Hepatocyte (in vitro differentiated cells): ENCODE data around the gene EHMT2. TPM values are rescaled to one million over a fixed set of nuclear protein-coding genes. Genes with fewer than 3 reads are reported as not detected.
"Not testable (repeated sequence)": the region's sequence is repeated elsewhere in the genome, so short reads cannot be mapped to it uniquely, and the experiment has no call there.

Source experiments
- DNase-seq: peaks from one replicate; pipeline ENCODE4 v3.0.0-alpha.2; 2016; ENCODE audit warnings: low spot score
- H2AFZ ChIP-seq: fragments of 200-600 bp; sonication (generic); 2 replicates; pipeline ENCODE4 v1.6.0; 2016; ENCODE audit warnings: antibody characterized with exemption, mild to moderate bottlenecking
- H3K27ac ChIP-seq: fragments of 200-600 bp; sonication (generic); 2 replicates; pipeline ENCODE4 v1.5.1; 2016; ENCODE audit warnings: mild to moderate bottlenecking
- H3K27me3 ChIP-seq: fragments of 200-600 bp; sonication (generic); 2 replicates; pipeline ENCODE4 v1.6.1; 2016
- H3K36me3 ChIP-seq: fragments of 200-600 bp; sonication (generic); replicated peaks from 2 replicates; pipeline ENCODE4 v1.5.1; 2016; ENCODE audit warnings: low read depth; ENCODE audit not compliant: insufficient read depth
- H3K4me1 ChIP-seq: fragments of 200-600 bp; sonication (generic); 2 replicates; pipeline ENCODE4 v1.5.1; 2016; ENCODE audit warnings: mild to moderate bottlenecking, moderate library complexity; ENCODE audit not compliant: insufficient read depth
- H3K4me2 ChIP-seq: fragments of 200-600 bp; sonication (generic); 2 replicates; pipeline ENCODE4 v1.6.0; 2016
- H3K4me3 ChIP-seq: fragments of 200-600 bp; sonication (generic); 2 replicates; pipeline ENCODE4 v1.5.1; 2016; ENCODE audit warnings: mild to moderate bottlenecking
- H3K79me2 ChIP-seq: fragments of 200-600 bp; sonication (generic); 2 replicates; pipeline ENCODE4 v1.6.0; 2017; ENCODE audit warnings: mild to moderate bottlenecking
- H3K9me2 ChIP-seq: fragments of 200-600 bp; sonication (generic); replicated peaks from 2 replicates; pipeline ENCODE4 v1.6.0; 2017; ENCODE audit warnings: mild to moderate bottlenecking; ENCODE audit not compliant: insufficient read depth
- H3K9me3 ChIP-seq: fragments of 200-600 bp; sonication (generic); 2 replicates; pipeline ENCODE4 v1.5.1; 2016; ENCODE audit warnings: low read depth, mild to moderate bottlenecking
- H4K20me1 ChIP-seq: fragments of 200-600 bp; sonication (generic); 2 replicates; pipeline ENCODE4 v1.6.0; 2016; ENCODE audit warnings: mild to moderate bottlenecking; ENCODE audit not compliant: insufficient read depth, poor library complexity, severe bottlenecking
- CTCF ChIP-seq: fragments of 200-600 bp; sonication (generic); IDR thresholded peaks from 2 replicates; pipeline ENCODE4 v1.5.1; 2016; ENCODE audit warnings: antibody characterized with exemption, mild to moderate bottlenecking; ENCODE audit not compliant: poor library complexity
- EZH2 ChIP-seq: fragments of 200-600 bp; sonication (generic); IDR thresholded peaks from 2 replicates; pipeline ENCODE4 v1.6.1; 2016; ENCODE audit warnings: antibody characterized with exemption, mild to moderate bottlenecking, borderline replicate concordance
- EZH2phosphoT487 ChIP-seq: fragments of 200-600 bp; sonication (generic); IDR thresholded peaks from one replicate; pipeline ENCODE4 v1.6.1; 2018; ENCODE audit warnings: antibody characterized with exemption, mild to moderate bottlenecking, low read depth, moderate library complexity; ENCODE audit not compliant: unreplicated experiment, severe bottlenecking
- WGBS: methylation state at CpG from one replicate; pipeline ENCODE4 v1.1.6; 2016; ENCODE audit warnings: low lambda C conversion rate; ENCODE audit errors: missing lambda C conversion rate; 5-methylcytosine and 5-hydroxymethylcytosine counted together
- polyA plus RNA-seq: library from polyadenylated mRNA; unstranded; fragments of >200 nt; fragmentation: Nextera tagmentation; extraction: Ambion mirVana; gene quantifications from 2 replicates; pipeline ENCODE4 v1.2.1, GENCODE V29; 2016
- total RNA-seq: library from RNA; depleted of rRNA; stranded (reverse); fragments of >200 nt; gene quantifications from 2 replicates; pipeline ENCODE4 v1.2.3, GENCODE V29; 2014

Gene EHMT2
- total and polyA plus RNA-seq, 2 experiments from 2014 or later = 40.0 to 41.9 TPM

- no peaks in the 10 kb centered on the region for H3K9me2 ChIP-seq
- peaks cover 1% of the 10 kb centered on the region for H3K4me1 ChIP-seq
- H3K4me3 ChIP-seq = no peak overlapping the region
- no peak overlapping the region for H3K27ac ChIP-seq
- no peaks in the 10 kb centered on the region for H3K36me3 ChIP-seq
- DNase-seq = no peak
- TF ChIP-seq EZH2 (no peak), CTCF (no peak), EZH2phosphoT487 (no peak)
- H2AFZ ChIP-seq = no peak overlapping the region
- H3K9me3 ChIP-seq = no peaks in the 10 kb centered on the region
- H3K27me3 ChIP-seq = no peaks in the 10 kb centered on the region
- H3K4me2 ChIP-seq = no peak overlapping the region
- WGBS = 90% methylated on average over 8 of the region's 8 CpGs
- no peaks in the 10 kb centered on the region for H3K79me2 ChIP-seq
- no peaks in the 10 kb centered on the region for H4K20me1 ChIP-seq
Measured at GRCh38 chr6:31869343-31869742, 28.2 kb downstream of the EHMT2 start.

GRCh38 chr6:31868658-31868971, 28.9 kb downstream of the EHMT2 start:
- H3K9me2 ChIP-seq, H3K79me2 ChIP-seq, H2AFZ ChIP-seq, H3K4me1 ChIP-seq, H3K4me3 ChIP-seq, H3K9me3 ChIP-seq, DNase-seq, H3K36me3 ChIP-seq, H3K4me2 ChIP-seq, H3K27ac ChIP-seq, H4K20me1 ChIP-seq, H3K27me3 ChIP-seq: not testable (repeated sequence)
- WGBS = 90% methylated on average over 1 of the region's 1 CpG

DNA sequence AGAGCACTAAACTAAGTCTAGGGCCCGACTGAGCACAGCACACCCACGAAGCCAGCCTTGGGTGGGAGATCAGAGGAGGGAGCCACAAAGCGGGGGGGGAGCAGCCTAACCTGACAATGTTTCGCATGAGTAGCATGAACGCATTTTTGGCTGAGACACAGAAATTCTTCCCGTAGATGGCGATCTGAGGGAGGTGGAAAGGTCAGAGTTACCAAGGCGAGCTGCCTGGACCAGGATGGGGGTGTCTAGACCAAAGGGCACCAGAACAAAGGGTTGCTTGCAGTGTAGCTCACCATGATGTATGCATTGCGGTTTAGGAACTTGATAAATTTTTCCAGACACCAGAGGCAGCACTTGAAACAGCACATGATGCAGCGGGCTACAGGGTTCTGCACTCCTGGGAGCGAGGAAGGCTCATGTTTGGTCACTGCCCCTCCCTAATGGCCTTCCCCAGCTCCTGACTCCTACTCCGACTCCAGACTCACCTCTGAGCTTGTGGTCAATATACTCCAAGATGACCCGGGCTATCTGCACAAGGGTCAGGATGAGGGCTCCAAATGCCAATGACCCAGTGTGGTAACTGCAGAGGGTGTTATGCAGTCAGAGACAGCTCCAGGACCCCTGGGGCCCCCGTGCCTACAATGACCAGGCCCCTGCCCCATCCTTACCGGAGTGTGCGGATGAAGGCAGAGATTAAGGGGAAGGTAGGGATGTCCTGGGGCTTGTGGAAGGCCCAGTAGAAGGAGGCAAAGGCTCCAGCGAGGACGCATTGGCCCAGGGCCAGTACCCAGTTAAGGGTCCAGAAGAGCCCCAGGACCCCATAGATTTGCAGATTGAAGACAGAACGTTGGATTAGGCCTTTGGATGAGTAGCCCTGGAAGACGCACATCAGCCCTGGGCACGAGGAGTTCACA, 32.0 kb downstream of the EHMT2 start:
- peak overlapping the region; percentile 11 for H3K27ac ChIP-seq
- H3K36me3 ChIP-seq = no peaks in the 10 kb centered on the region
- peaks cover 2% of the 10 kb centered on the region for H4K20me1 ChIP-seq
- DNase-seq = peak; percentile 38
- H3K27me3 ChIP-seq = no peaks in the 10 kb centered on the region
- H3K4me3 ChIP-seq = no peak overlapping the region
- no peaks in the 10 kb centered on the region for H3K9me3 ChIP-seq
- no peaks in the 10 kb centered on the region for H3K9me2 ChIP-seq
- H3K4me1 ChIP-seq = peaks cover 5% of the 10 kb centered on the region
- 78% methylated on average over 21 of the region's 21 CpGs for WGBS
- peaks cover 19% of the 10 kb centered on the region for H3K79me2 ChIP-seq
- TF ChIP-seq EZH2 (no peak), CTCF (no peak), EZH2phosphoT487 (no peak)
- H2AFZ ChIP-seq = no peak overlapping the region
- no peak overlapping the region for H3K4me2 ChIP-seq

DNA sequence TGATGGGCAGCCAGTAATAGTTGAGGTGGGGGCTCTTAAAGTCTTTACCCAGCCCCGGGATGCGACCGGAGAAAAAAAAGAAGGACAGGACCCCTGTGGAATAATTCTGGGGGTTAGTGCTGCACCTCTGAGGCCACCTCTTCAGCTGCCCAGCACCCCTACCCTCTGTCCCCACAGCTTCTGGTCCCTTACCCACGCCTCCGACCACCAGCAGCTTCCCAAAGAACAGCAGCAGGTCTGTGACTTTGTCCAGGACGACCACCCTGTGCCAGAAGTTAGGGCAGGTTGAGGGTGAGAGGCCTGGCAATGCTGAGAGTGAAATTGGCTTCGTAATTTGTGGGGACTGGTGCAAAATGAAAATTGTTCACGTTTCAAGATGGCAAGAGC, 32.7 kb downstream of the EHMT2 start:
- H3K4me1 ChIP-seq = peaks cover 5% of the 10 kb centered on the region
- H2AFZ ChIP-seq = no peak overlapping the region
- no peak for TF ChIP-seq EZH2
- no peak for TF ChIP-seq EZH2phosphoT487
- no peak for TF ChIP-seq CTCF
- no peak for DNase-seq
- no peaks in the 10 kb centered on the region for H3K9me2 ChIP-seq
- H4K20me1 ChIP-seq = peaks cover 2% of the 10 kb centered on the region
- 94% methylated on average over 8 of the region's 8 CpGs for WGBS
- H3K27ac ChIP-seq = peak overlapping the region; percentile 11
- no peaks in the 10 kb centered on the region for H3K27me3 ChIP-seq
- H3K79me2 ChIP-seq = peaks cover 19% of the 10 kb centered on the region
- H3K9me3 ChIP-seq = no peaks in the 10 kb centered on the region
- no peak overlapping the region for H3K4me2 ChIP-seq
- no peaks in the 10 kb centered on the region for H3K36me3 ChIP-seq
- H3K4me3 ChIP-seq = no peak overlapping the region

DNA sequence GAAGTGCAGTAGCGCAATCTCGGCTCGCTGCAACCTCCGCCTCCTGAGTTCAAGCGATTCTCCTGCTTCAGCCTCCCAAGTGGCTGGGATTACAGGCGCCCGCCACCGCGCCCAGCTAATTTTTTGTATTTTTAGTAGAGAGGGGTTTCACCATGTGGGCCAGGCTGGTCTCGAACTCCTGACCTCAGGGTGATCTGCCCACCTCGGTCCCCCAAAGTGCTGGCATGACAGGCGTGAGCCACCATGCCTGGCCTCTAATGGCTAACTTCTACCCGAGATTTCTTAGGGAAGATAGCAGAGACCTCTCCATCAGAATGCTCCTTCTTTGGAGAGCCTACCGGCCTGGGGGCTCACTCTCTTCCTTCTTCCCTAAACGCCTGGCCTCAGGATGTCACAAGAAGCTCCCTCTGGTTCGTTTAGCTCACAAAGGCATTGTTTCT, 33.4 kb downstream of the EHMT2 start:
- peak overlapping the region; percentile 73 for H3K4me2 ChIP-seq
- H2AFZ ChIP-seq = peak overlapping the region; percentile 13
- not testable (repeated sequence) for DNase-seq, H3K9me2 ChIP-seq, H4K20me1 ChIP-seq, H3K27me3 ChIP-seq, H3K9me3 ChIP-seq, H3K36me3 ChIP-seq, H3K4me1 ChIP-seq
- H3K79me2 ChIP-seq = peaks cover 19% of the 10 kb centered on the region
- 24% methylated on average over 16 of the region's 16 CpGs for WGBS
- peak overlapping the region; percentile 84 for H3K27ac ChIP-seq
- peak overlapping the region; percentile 22 for H3K4me3 ChIP-seq
